Hematopoietic multipotent progenitor cell treated with erythropoietin and hydrocortisone succinate and interleukin-3 and kit ligand, for 6 days (in vitro differentiated cells): ENCODE data around the gene HSBP1L1.

ENCODE experiments used
- DNase-seq: peaks from one replicate; pipeline ENCODE4 v3.0.0-alpha.2; 2015

The HSBP1L1 gene

DNA sequence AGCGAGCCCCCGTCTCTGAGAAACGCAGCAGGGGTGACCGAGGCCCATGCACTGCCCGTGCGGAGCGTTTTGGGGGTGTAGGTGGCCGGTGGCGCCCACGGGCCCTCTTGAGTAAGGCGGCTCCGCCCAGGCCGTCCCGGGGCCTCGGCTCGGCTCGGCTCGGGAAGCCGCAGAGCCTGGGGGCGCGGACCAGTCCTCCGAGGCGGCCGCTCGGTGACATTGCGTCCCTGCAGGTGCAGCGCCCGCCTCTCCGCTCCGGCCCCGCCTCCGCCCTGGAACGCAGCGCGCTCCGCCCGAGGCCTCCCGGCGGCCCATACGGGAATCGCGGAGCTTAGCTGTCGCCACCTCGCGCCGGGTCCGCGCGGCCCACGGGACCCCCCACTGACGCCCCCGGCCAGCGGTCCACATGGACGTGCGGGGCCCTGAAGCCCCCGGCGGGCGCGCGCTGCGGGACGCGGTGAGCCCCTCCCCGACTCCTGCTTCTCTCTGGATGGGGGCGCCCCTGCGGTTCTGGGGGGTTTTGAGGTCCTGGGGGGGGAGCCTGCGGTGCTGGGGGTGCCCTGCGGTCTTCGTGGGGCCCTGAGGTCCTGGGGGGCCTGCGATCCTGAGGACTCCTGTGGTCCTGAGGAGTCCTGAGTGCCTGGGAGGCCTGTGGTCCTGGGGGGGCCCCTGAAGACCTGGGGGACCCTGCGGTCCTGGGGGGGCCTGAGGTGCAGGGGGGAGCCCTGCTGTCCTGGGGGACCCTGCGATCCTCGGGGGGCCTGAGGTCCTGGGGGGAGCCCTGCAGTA is at the start of gene HSBP1L1:
TSS of gene HSBP1L1 (plus strand) at position 314 of the 789 bp plus-strand sequence. CDS start at position 407, 93 bp downstream.
- peak; percentile 86 for DNase-seq

DNA sequence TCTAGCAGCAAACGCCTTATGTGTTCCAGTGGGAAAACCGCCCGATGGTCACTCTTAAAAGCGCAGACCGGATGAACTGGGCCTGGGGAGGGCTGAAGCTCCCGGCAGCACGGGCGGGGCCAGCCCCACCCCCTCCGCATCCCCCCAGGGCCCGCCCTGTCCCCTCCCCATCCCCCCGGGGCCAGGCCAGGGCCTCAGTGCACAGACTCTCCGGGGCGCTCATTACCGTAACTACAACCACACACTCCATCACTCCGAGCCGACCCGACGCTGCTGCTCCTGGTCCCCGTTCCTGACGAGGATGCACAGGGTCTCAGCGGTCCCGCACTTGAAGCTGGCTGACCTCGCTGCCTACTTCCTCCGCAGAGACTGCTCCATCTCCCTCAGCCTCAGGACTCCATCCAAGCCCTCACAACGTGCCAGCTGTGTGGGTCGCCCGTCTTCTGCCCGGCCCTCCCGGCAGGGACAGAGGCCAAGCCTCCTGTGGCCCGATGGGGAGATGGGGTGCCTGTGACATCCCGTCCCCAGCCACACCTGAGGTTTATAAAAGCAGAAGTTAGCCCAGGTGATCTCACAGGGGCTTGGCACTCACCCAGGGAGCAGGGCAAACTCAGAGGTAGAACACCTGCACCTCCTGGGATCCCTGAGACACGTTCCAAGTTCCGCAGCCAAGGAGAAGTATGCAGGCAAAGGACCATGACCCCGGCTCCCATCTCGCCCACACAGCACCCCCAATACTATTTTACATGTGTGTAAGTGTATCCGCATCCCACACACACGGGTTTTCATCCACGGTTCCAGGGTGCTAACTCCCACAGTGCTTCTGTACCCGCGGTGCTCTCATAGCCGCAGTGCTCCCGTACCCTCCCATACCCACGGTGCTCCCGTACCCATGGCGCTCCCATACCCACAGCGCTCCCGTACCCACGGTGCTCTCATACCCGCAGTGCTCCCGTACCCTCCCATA is 49.0 kb upstream of the HSBP1L1 start:
- DNase-seq: no peak

DNA sequence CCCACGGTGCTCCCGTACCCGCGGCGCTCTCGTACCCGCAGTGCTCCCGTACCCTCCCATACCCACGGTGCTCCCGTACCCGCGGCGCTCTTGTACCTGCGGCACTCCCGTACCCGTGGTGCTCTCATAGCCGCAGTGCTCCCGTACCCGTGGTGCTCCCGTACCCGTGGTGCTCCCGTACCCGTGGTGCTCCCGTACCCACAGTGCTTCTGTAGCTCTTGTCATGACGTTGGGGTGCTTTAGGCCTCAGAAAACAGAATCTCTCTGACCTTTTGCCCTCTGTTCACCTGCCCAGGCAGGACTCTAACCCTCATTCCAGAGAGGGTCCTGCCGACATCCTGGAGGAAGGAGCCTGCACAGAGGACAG is 48.3 kb upstream of the HSBP1L1 start:
- DNase-seq: no peak

DNA sequence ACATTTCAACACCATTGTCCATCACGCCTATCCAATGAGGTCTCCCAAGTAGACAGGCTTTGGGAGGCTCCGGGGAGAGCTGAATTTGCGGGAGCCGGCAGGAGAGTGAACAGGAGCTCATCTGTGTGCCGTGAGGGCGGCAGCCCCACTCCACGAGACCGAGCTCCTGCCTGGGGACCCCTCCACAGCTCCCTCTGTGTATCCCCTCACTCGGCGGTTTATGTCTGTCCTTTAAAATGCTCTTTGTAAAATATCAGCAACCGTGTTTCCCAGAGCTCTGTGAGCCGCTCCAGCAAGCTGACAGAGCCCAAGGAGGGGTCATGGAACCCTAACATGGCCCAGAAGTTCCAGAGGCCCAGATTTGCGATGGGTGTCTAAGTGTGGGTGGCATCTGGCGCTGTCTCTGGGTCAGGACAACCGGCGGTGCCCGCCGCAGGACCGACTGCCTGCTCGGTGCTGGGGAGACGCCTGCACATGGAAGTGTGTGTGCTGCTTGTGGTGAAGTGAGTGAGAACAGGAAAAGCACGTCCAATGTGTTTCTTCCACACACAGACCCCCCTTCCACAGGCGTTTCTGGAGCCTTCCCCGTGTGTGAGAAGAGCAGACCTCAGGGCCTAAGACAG is 47.8 kb upstream of the HSBP1L1 start:
- DNase-seq: no peak

DNA sequence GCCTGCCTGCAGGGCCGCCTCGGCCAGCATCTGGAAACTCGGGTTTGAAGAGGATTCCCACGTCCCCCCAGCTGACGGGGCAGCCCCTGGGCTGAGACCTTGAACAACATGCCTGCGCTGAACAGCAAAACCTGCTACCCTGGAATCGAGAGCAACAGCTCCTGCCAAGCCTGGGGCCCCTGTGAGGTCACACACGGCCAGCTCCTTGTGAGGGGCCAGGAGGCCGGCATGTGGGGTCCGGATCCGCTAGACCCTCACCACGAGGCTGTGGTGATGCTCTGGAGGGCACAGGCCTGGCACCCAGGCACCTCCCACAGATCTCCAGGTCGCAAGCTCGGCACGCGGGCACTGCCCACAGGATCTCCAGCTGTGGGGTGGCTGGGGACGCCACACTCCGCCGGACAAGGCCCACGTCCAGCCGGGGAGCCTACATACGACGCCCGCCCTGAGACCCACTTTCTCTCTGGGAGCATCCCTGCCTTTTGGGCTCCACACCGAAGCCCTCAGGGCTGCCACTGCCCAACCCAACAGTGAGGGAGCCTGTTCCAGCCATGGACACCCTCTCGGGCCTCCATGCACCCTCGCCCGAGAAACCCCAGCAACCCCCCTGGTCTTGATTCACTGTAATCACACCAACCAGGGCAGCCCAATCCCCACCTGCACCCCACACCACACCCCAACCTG is 47.1 kb upstream of the HSBP1L1 start:
- no peak for DNase-seq

DNA sequence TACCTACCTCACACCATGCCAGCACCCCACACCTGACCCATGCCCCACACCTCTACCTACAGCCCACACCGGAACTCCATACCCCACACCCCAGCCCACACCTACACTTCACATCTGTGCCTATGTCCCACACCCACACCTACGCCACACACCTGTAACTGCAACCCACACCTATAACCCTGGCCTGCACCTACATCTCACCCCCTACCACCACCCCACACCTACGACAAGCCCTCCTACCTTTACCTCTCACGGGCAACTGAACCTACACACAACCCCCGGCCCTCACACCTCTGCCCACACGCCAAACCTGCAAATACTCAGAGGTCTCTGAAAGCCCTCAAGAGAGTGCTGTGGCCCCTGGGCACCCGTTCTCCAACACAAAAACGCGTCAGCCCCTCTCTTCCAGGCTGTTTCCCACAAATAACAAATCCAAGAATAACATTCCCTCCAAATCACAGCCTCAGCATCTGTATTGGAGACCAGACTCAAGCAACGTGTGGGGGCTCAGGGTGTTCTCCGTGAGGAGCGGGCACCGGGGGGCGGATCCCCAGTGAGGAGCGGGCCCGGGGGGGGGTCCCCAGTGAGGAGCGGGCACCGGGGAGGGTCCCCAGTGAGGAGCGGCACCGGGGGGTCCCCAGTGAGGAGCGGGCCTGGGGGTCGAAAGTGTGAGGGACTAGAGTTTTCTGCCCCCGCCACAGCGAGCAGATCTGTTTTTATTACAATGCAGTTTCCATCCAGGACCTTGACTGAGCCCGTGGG is 46.4 kb upstream of the HSBP1L1 start:
- no peak for DNase-seq

DNA sequence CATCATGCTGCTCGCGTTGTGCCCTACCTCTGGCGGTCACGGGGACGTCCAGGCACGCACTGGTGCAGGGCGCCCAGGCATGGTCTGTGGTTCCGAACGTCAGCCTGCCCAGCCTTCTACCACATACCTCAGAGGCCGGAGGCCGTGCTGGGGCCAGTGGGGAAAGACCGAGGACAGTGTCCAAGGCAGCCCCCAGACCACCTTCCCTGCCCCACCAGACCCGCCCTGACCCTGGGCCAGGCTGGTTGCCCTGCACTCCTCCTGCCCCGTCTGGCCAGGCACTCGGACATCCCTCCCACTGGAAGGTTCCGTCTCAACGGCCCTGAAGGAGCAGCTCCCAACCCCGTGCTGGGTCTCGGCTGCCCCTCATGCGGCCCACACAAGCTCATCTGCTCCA is 45.8 kb upstream of the HSBP1L1 start:
- no peak for DNase-seq

DNA sequence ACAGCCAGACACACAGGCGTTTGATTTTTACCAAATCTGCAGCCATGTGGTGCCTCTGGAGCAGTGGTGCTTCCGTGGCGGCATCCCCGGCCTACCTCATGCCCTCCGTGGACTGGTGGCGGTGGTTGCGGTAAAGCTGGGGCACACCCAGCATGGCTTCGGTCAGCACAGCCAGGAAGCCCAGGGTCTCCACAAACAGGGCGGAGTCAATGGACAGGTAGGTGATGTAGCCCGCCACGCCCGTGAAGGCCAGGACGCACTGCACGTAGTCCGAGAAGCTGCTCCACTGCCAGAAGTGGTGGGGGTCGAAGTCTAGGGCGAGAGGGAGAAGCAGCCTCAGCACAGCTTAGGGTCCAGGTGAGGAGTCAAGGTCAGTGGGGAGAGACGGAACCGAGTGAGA is 45.4 kb upstream of the HSBP1L1 start:
- no peak for DNase-seq

DNA sequence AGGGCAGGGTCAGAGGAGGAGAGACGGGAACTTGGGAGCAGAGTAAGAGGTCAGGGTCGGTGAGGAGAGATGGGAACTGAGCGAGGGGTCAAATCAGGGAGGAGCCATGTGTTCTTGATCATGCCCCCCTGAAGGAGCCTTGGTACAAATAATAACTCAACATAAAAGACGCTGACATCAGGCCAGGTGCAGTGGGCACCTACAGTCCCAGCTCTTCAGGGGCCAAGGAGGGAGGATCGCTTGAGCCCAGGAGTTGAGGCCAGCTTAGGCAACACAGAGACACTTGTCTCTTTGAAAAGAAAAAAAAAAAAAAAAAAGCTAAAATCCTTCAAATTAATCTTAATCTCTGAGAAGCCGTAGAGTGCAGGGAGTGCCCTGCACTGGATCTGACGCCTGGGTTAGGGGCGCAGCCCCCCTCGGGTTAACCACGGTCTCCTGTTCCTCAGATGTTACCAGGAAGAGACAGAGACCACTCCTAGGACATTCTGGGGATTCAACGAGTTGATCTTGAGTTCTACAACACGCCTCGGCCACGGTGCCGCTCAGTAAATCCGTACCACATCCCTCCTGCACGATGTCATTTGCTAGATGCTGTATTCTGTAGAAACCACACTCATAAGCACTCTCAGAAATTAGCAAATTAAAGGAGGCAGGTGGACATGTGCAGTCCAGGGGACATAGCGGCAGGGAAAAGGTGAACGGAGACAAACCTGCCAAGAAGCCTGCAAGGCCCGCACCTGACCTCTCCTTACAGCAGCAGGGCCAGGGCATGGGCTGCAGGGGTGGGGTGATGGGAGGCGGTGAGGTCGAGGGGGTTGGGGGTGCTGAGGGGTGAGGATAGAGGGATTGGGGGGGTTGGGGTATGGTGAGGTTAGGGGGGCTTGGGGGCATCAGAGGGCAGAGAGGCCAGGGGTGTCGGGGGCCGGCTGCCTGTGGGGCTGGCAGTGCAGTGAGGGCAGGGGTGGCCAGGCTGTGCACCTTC is 42.2 kb upstream of the HSBP1L1 start:
- DNase-seq: no peak

DNA sequence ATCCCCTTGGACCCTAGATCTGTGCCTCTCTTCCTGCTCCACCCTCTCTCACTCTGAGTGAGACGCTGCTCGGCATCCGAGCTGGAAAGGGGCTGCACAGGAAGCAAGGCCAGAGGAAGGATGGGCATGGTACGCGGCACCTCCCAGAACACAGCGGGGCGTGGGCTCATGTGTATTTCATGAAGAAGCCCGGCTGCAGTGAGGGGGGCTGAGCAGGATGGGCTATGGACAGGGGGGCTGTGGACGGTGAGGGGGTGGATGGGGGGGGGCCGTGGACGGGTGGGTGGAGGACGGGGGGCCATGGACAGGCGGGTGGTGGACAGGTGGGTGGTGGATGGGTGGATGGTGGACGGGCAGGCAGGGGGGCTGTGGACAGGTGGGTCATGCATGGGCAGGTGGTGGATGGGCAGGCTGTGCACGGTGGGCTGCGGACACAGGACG is 41.5 kb upstream of the HSBP1L1 start:
- no peak for DNase-seq

DNA sequence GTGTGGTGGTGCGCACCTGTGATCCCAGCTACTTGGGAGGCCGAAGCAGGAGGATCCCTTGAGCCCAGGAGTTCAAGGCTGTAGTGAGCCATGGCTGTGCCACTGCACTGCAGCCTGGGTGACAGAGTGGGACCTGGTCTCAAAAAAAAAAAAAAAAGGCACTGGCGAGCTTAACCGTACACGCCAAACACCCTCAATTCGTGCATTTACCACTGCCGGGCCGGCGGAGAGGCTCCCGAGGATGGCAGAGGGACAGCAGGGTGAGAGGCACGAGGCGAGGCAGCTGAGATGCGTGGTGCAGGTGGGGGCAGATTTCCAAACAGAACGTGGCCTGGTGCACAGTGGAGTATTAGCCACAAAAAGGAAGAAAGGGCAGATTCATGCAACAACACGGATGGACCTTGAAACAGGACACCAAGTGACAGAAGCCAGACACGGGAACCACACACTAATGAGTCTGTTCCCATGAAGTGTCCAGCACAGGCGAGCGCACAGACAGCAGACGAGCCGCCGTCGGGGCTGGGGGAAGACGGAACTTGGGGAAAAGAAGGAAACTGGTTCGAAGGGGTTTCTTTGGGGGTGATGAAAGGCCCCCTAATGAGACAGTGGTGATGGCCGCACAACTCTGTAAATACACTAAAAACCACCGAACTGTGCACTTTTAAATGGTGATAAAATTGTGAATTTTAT is 40.4 kb upstream of the HSBP1L1 start:
- no peak for DNase-seq

DNA sequence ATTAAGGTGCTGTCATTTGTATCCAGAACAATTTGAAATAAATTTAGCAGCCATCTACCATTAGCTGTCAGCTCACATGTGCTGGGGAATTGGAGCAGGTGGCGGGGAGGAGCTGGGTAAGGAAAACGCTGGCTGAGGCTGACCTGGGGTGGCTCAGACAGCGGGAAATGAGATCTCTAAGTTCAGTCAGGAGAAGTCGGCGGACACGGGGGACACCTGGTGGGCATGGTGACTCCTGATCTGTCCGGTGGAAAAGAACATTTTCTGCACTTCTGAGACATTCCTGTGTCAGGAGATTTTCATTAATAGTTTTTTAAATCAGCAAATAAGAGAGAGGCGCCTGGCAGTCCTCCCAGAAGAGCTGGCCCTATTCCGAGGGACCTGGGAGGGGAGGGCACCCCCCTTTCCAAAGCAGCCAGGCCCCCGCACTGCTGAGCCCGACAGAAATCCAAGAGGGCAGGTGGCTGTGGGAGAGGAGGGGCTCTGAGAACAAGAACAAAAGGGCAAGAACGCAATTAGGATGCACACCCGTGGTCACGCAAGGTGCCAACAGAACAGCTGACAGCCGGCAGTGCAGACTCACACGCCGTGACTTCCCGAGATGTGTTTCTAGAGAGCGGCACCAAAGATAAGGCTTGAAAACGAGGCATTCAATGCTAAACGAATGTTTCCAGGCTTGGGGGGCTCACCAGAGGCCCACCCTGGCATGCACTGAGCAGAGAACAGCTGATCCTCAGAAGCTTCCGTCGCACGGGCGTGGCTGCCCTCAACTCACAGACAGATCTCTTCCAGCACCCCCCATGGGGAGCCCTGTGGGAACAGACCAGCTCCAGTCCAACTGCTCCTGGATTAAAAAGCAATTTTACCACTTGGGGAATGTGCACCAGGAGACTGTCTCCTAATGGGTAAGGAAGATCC is 39.4 kb upstream of the HSBP1L1 start:
- no peak for DNase-seq

DNA sequence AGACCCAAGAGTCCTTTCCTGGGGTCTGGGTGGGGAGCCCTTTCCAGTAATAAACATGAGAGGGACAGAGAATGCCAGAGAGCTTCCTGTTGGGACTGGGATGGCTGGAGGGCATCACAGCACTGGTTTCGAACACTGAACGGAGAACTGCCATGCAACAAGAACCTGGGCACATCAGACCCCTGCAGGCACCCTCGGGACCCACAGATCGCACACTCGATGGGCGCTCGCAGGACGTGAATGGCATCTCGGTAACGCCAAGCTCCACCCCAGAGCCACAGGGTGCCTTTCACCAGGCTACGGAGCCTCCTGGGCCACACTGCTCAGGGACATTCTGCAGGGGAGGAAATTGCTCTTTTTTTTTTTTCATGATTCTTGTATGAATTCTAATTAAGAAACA is 38.1 kb upstream of the HSBP1L1 start:
- DNase-seq: no peak

DNA sequence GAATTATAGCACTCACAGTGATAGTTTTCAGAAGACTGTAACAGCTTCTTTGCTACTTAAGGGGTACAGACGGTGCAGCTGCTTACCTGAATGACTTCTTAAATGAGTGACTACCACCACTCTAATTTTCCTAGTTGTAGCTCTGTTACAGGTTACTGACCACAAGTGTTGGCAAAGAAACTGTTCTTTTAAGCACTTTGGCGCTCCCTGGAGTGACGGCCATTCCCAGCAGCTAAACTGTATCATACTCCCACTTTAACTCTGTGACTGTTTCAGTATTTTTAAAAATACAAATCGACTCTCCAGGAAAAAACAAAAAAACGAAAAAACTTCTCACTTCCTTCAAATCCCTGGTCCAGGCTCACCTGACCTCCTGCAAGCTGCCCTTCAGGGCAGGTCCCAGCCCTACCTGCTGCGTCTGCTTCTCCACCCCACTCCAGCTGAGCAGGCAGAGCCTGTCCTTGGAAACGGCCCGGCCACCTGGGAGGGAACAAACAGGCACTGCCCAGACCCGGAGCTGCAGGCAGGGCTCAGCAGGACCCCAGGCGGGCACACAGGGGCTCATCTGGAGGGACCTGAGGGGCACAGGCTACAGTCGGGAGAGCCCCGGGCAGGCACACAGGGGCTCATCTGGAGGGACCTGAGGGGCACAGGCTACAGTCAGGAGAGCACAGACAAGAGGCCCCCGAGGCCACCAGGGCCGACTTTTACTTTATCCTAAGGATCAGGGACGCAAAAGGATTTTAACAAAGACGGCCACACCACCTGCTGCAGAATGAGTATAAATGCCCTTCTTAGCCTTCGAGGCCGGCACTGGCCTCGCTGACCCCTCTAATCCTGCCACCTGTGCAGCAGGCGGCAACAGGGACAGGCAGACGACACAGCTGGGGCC is 37.5 kb upstream of the HSBP1L1 start:
- no peak for DNase-seq

DNA sequence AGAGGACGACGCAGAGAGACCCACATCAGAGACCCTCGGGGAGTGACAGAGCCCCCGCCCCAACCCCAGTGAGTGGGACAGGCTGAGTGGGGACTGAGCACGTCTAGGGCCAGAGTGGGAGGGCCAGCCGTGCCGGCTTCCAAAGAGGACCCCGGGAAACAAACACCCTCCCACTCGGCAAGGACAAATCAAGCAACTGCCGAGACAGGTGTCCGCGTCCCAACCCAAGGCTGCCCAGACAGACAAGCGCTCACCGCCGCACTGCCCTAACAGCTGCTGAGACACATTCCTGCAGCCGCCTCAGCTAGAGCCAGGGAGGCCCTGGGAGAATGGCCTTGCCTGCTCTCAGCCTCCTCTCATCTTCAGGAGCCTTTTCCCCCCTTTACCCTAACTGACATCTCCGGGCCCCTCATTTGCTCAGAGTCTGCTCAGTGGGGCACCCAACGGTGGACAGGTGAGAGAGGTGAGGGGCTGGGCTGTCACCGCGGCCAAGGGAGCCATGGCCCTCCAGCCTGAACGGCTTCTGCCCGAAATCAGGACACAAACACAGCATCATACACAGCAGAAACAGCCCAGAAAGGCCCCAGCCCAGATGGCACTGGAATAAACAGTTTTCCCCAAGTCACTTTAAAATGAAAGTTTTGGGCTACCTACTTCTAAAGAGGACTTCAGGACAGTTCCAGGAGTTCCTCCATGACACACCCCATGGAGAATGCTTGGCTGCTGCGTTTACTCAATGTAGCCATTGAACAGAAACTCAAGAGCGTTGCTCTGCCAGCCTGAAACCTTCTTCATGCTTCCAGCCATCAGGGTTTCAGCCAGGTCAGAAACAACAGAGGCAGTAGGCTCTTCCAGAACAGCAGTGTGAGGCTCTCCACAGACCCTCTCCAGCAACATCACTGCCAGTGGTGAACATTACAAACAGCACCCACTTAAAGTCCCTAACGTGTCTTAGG is 36.6 kb upstream of the HSBP1L1 start:
- no peak for DNase-seq

DNA sequence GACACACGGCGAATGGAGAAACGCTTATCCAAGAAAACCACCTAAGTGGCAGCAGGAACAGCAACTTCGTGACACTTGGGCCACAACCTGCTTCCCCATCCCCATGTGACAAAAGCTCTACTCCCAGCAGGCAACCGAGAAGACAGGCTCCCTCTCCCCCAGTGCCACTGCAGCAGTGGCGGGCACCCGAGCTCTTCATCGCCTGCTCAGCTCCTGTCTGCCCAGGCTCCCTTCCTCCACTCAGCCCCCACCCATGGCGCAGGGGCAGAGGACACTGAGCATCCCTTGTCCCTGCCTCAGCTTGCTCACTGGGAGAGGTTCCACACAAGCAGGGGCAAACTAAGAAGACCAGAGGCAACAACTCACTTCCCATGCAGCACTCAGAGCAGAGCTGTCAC is 35.9 kb upstream of the HSBP1L1 start:
- no peak for DNase-seq
